K562 (cell line): ENCODE results near the gene SYNPO2. TPM values are rescaled to one million over a fixed set of nuclear protein-coding genes. Genes with fewer than 3 reads are reported as not detected.

Source experiments
- ATAC-seq: fragments of 200-7000 bp; cut with Tn5 transposase; 3 replicates; pipeline ENCODE4 v1.9.1; 2020; ENCODE audit warnings: moderate library complexity
- BruUV-seq: library from RNA; stranded (reverse); fragments of 400-500 nt; replicated peaks from 2 replicates; lab custom pipeline; 2021; lab: Mats Ljungman, UMichigan
- CTCF ChIA-PET: fragments of 300-600 bp; formaldehyde crosslinking; extraction: SDS; loops from one replicate; lab custom pipeline; 2021; ENCODE audit warnings: low intra/inter-chr PET ratio; lab: Yijun Ruan, JAX
- POLR2A ChIA-PET: fragments of 300-600, 350-650 bp; sonication (Branson Sonifier 250); formaldehyde crosslinking; extraction: SDS; loops from one replicate; lab custom pipeline; 2021; ENCODE audit warnings: antibody characterized with exemption, inconsistent platforms; lab: Yijun Ruan, JAX
- DNase-seq, 4 experiments: peaks; one replicate each; pipeline versions ENCODE4 v3.0.0 to v3.0.0-alpha.2; 2011 to 2018; ENCODE audit warnings: low spot score in 3 of 4, mixed read lengths in 3 of 4; ENCODE audit errors: extremely low read depth in 1 of 4
- FAIRE-seq: peaks from 2 replicates; lab custom pipeline; 2011; peaks lifted over from hg19 to GRCh38; lab: Jason Lieb, UNC
- H2AFZ ChIP-seq: 2 replicates; pipeline ENCODE4 v1.6.0; 2011; ENCODE audit warnings: low read depth, low read length, control low read depth, inconsistent platforms
- H3K27ac ChIP-seq: fragments of 200-600 bp; 3 replicates; pipeline ENCODE4 v1.8.0; 2011; ENCODE audit warnings: low read depth, mild to moderate bottlenecking, control low read depth, inconsistent platforms, low read length, moderate library complexity, mixed read lengths; ENCODE audit errors: extremely low read depth
- H3K27me3 ChIP-seq, 2 experiments: fragments of 300-600 bp in 1 of 2; 2 replicates in 1 of 2; 3 replicates in 1 of 2; pipeline versions ENCODE4 v1.6.0 to v1.8.0; 2011; ENCODE audit warnings: inconsistent platforms in 2 of 2, low read length in 2 of 2, mild to moderate bottlenecking in 1 of 2, mixed read lengths in 1 of 2, moderate library complexity in 1 of 2; ENCODE audit not compliant: control insufficient read depth in 2 of 2, insufficient read depth in 2 of 2
- H3K36me3 ChIP-seq: fragments of 300-600 bp; 3 replicates; pipeline ENCODE4 v1.8.0; 2011; ENCODE audit warnings: mild to moderate bottlenecking, low read length, inconsistent platforms; ENCODE audit not compliant: control insufficient read depth, insufficient read depth
- H3K4me1 ChIP-seq, 2 experiments: fragments of 200-600 bp in 1 of 2; replicated peaks in 1 of 2; 2 replicates in 1 of 2; 3 replicates in 1 of 2; pipeline versions ENCODE4 v1.5.1 to v1.8.0; 2011; ENCODE audit warnings: inconsistent platforms in 2 of 2, low read length in 2 of 2, mild to moderate bottlenecking in 1 of 2, mixed read lengths in 1 of 2, moderate library complexity in 1 of 2; ENCODE audit not compliant: control insufficient read depth in 2 of 2, insufficient read depth in 2 of 2
- H3K4me2 ChIP-seq: 2 replicates; pipeline ENCODE4 v1.6.1; 2011; ENCODE audit warnings: low read length, control low read depth, inconsistent platforms, mixed read lengths; ENCODE audit not compliant: insufficient read depth
- H3K4me3 ChIP-seq: fragments of 200-600 bp; sonication (generic), shearing (Covaris generic); 2 replicates; pipeline ENCODE4 v1.5.1; 2016; ENCODE audit warnings: control low read depth, inconsistent platforms
- H3K79me2 ChIP-seq: fragments of 200-600 bp; 3 replicates; pipeline ENCODE4 v1.8.0; 2011; ENCODE audit warnings: low read length, inconsistent platforms; ENCODE audit not compliant: control insufficient read depth, insufficient read depth
- H3K9ac ChIP-seq, 2 experiments: 2 replicates each; pipeline versions ENCODE4 v1.6.0 to v1.6.1; 2011; ENCODE audit warnings: low read depth in 2 of 2, low read length in 2 of 2, control low read depth in 1 of 2, inconsistent platforms in 1 of 2, mild to moderate bottlenecking in 1 of 2, mixed read lengths in 1 of 2; ENCODE audit not compliant: insufficient read depth in 1 of 2
- H3K9me1 ChIP-seq: one replicate; pipeline ENCODE4 v1.6.0; 2011; ENCODE audit warnings: inconsistent platforms, mild to moderate bottlenecking, low read length, moderate library complexity; ENCODE audit not compliant: control insufficient read depth, insufficient read depth
- H3K9me3 ChIP-seq: replicated peaks from 2 replicates; pipeline ENCODE4 v1.5.1; 2011; ENCODE audit warnings: low read depth, low read length, inconsistent platforms; ENCODE audit not compliant: control insufficient read depth, insufficient read depth
- H4K20me1 ChIP-seq: replicated peaks from 2 replicates; pipeline ENCODE4 v1.6.1; 2011; ENCODE audit warnings: low read length, inconsistent platforms, mixed read lengths; ENCODE audit not compliant: control insufficient read depth, insufficient read depth
- BRD9 ChIP-seq: fragments of 450-650 bp; IDR thresholded peaks from 2 replicates; pipeline ENCODE4 v1.6.1; 2018; ENCODE audit warnings: low read depth; ENCODE audit not compliant: partially characterized antibody
- HOXB6 ChIP-seq: fragments of 250-450 bp; sonication (Bioruptor Pico); IDR thresholded peaks from 2 replicates; pipeline ENCODE4 v1.5.1; 2022; ENCODE audit warnings: mild to moderate bottlenecking, borderline replicate concordance
- RBM22 ChIP-seq: fragments of 200-400 bp; formaldehyde crosslinking; IDR thresholded peaks from 2 replicates; pipeline ENCODE4 v1.6.1; 2018; ENCODE audit warnings: low read length, low read depth; ENCODE audit not compliant: poor library complexity, severe bottlenecking
- RFX5 ChIP-seq: IDR thresholded peaks from 2 replicates; pipeline ENCODE4 v1.6.1; 2011; ENCODE audit warnings: low read depth, mild to moderate bottlenecking, improper control_type of control experiment, low read length
- TRIM25 ChIP-seq: fragments of 450-650 bp; IDR thresholded peaks from 2 replicates; pipeline ENCODE4 v1.7.0; 2016; ENCODE audit warnings: borderline replicate concordance
- ZBTB11 ChIP-seq, 3 experiments: fragments of 200-800 bp in 1 of 3; fragments of 250-450 bp in 1 of 3; fragments of 450-650 bp in 1 of 3; sonication (Bioruptor Pico) in 1 of 3; sonication (Bioruptor generic) in 1 of 3; formaldehyde crosslinking in 1 of 3; IDR thresholded peaks; 2 replicates each; pipeline versions ENCODE4 v1.6.1 to v1.8.0; 2016 to 2022; ENCODE audit warnings: mild to moderate bottlenecking in 2 of 3, missing genetic modification characterization in 2 of 3, missing compliant biosample characterization in 1 of 3, moderate library complexity in 1 of 3
- ZBTB2 ChIP-seq: fragments of 450-650 bp; IDR thresholded peaks from 2 replicates; pipeline ENCODE4 v1.6.1; 2016; ENCODE audit warnings: antibody characterized with exemption
- ZNF282 ChIP-seq: sonication (generic); formaldehyde crosslinking; IDR thresholded peaks from 2 replicates; pipeline ENCODE4 v1.8.1; 2023; ENCODE audit warnings: missing genetic modification reagents
- ZNF57 ChIP-seq: fragments of 450-650 bp; formaldehyde crosslinking; IDR thresholded peaks from 2 replicates; pipeline ENCODE4 v1.4.0; 2020; ENCODE audit warnings: mild to moderate bottlenecking, moderate library complexity
- WGBS: fragments of 100-300 bp; shearing (Covaris generic); methylation state at CpG from one replicate; pipeline ENCODE4 v1.1.6; 2016; ENCODE audit warnings: low coverage, mixed read lengths; ENCODE audit not compliant: insufficient coverage; ENCODE audit errors: missing lambda C conversion rate; 5-methylcytosine and 5-hydroxymethylcytosine counted together
- in situ Hi-C: fragments of 300-500 bp; cut with MboI; formaldehyde crosslinking; loops from 4 replicates; pipeline ENCODE4 v1.15.0; 2018; ENCODE audit warnings: inconsistent platforms, mixed read lengths
- intact Hi-C: fragments of 100-400 bp; cut with micrococcal nuclease; formaldehyde crosslinking; loops from 2 replicates; pipeline ENCODE4 v1.14.2; 2022
- polyA plus RNA-seq, 8 experiments: library from polyadenylated mRNA; depleted of rRNA in 4 of 8; stranded (reverse) in 5 of 8; unstranded in 3 of 8; fragments of >200 nt; fragmentation: Nextera tagmentation in 2 of 8; fragmentation: Illumina TruSeq in 1 of 8; extraction: Ambion mirVana in 2 of 8; extraction: Trizol in 1 of 8; gene quantifications; 2 replicates each; pipeline versions ENCODE4 v1.2.1 to v1.2.3, GENCODE V29; 2011 to 2014; ENCODE audit warnings: inconsistent platforms in 1 of 8, missing spikeins in 1 of 8
- total RNA-seq, 7 experiments: library from RNA; depleted of rRNA in 6 of 7; stranded (reverse); fragments of >200 nt in 6 of 7; fragmentation: Illumina TruSeq in 2 of 7; extraction: Trizol in 2 of 7; gene quantifications; 2 replicates each; pipeline versions ENCODE4 v1.2.1 to v1.2.3, GENCODE V29; 2011 to 2021; ENCODE audit warnings: low replicate concordance in 1 of 7

SYNPO2 gene
- total and polyA plus RNA-seq, 9 of the 15 experiments (the other 6 are each of a cell fraction or from before 2014, with no cell fraction given), result 0.03 to 0.18 TPM; not detected in 7

- TF ChIP-seq ZBTB11 (CRISPR knock-in tag; IDR thresholded peaks at IDR 0.05), result no peak
- TF ChIP-seq ZNF282 (CRISPR knock-in tag), result no peak
- no peak for TF ChIP-seq TRIM25
- TF ChIP-seq RBM22, result no peak
- TF ChIP-seq BRD9, result no peak
These were observed 47.2 kb downstream of the SYNPO2 start (continued) for GRCh38 chr4:118935819-118936218.

GRCh38 chr4:118936406-118936805 is 47.8 kb downstream of the SYNPO2 start:
- intact Hi-C loops, result no loop called here
- Histone ChIP-seq H3K79me2 (no peaks in the 10 kb centered on the region), H3K4me3 (no peak overlapping the region), H3K27ac (no peak overlapping the region), H3K4me1 (no peaks in the 10 kb centered on the region), H3K9me1 (no peaks in the 10 kb centered on the region), H3K9ac (no peak overlapping the region), H3K36me3 (no peaks in the 10 kb centered on the region), H4K20me1 (no peaks in the 10 kb centered on the region), H3K27me3 (peaks cover 2 to 8% of the 10 kb centered on the region in 2 experiments; a peak in 3 of 5 replicates)
- no TSS peak for BruUV-seq
- WGBS, result 0% methylated on average over 3 of the region's 3 CpGs
- ATAC-seq, result no peak
- in situ Hi-C loops, result no loop called here
- TF ChIP-seq ZBTB2 (no peak), RFX5 (no peak), HOXB6 (CRISPR knock-in tag) (no peak), ZNF57 (no peak)
- TF ChIP-seq, all 486 proteins: peak for 0
- no peak overlapping the region for H2AFZ ChIP-seq
- DNase-seq, result no peak
- FAIRE-seq, result no peak
- ChIA-PET CTCF (no interaction called here), POLR2A (no interaction called here)
- H3K9me3 ChIP-seq, result no peaks in the 10 kb centered on the region
- no peak overlapping the region for H3K4me2 ChIP-seq
